NB4 (cell line): ENCODE data around the gene CYRIA.

Experiments
- CTCF ChIP-seq: IDR thresholded peaks from one replicate; pipeline ENCODE4 v1.5.1; 2012; ENCODE audit warnings: low read depth, low read length
- MAX ChIP-seq: IDR thresholded peaks from 2 replicates; pipeline ENCODE4 v1.6.1; 2011; ENCODE audit warnings: low read depth, low read length
- POLR2A ChIP-seq: IDR thresholded peaks from 2 replicates; pipeline ENCODE4 v1.6.1; 2011; ENCODE audit warnings: mild to moderate bottlenecking; ENCODE audit not compliant: insufficient read length; ENCODE audit errors: extremely low read depth

- TF ChIP-seq CTCF (no peak), POLR2A (no peak), MAX (no peak)
Measured at GRCh38 chr2:16637304-16637703, 28.3 kb downstream of the CYRIA start.
